Neural progenitor cell (in vitro differentiated cells): ENCODE measurements around the gene RSL1D1.
"Not testable (repeated sequence)": the region's sequence is repeated elsewhere in the genome, so short reads cannot be mapped to it uniquely, and the experiment has no call there.

Experiments
- CTCF ChIP-seq: fragments of 200-600 bp; sonication (generic); IDR thresholded peaks from 2 replicates; pipeline ENCODE4 v1.5.1; 2017; ENCODE audit warnings: antibody characterized with exemption, mild to moderate bottlenecking
- EZH2 ChIP-seq: fragments of 200-600 bp; sonication (generic); IDR thresholded peaks from 2 replicates; pipeline ENCODE4 v1.6.1; 2017; ENCODE audit warnings: antibody characterized with exemption, mild to moderate bottlenecking, moderate library complexity

- TF ChIP-seq EZH2, CTCF: not testable (repeated sequence)
Measured at GRCh38 chr16:11823645-11824044, 27.7 kb downstream of the RSL1D1 start.
